ENCODE data around the gene MACROD2.

- TF ChIP-seq CTCF (IDR thresholded peaks at IDR 0.05; ENCODE audit: insufficient read depth, low read depth, low read length) (no peak), EZH2 (IDR thresholded peaks at IDR 0.05; ENCODE audit: insufficient read depth, low read length) (no peak)
Measured at GRCh38 chr20:15248618-15249395, 1253.5 kb downstream of the MACROD2 start.
